A549 (cell line): ENCODE measurements around the gene PDGFC. TPM values are rescaled to one million over a fixed set of nuclear protein-coding genes. Genes with fewer than 3 reads are reported as not detected.

ENCODE experiments used
- ATAC-seq, 2 experiments: fragments of 200-7000 bp in 1 of 2; fragments of >200 bp in 1 of 2; cut with Nextera tagmentation in 1 of 2; cut with Tn5 transposase in 1 of 2; 3 replicates each; pipeline versions ENCODE4 v1.8.0 to v1.9.1; 2018 to 2020; ENCODE audit warnings: mild to moderate bottlenecking in 1 of 2, moderate library complexity in 1 of 2
- CTCF ChIA-PET: fragments of 300-600 bp; sonication (Branson Sonifier 250); formaldehyde crosslinking; extraction: SDS; loops from one replicate; lab custom pipeline; 2021; ENCODE audit warnings: antibody characterized with exemption, inconsistent platforms; lab: Yijun Ruan, JAX
- POLR2A ChIA-PET: fragments of 350-600 bp; formaldehyde crosslinking; extraction: SDS; loops from one replicate; lab custom pipeline; 2021; ENCODE audit warnings: antibody characterized with exemption, inconsistent platforms; lab: Yijun Ruan, JAX
- DNase-seq, 2 experiments: peaks; one replicate each; pipeline versions ENCODE4 v3.0.0 to v3.0.0-alpha.2; 2011 to 2016; ENCODE audit warnings: low read depth in 1 of 2, low spot score in 1 of 2
- FAIRE-seq: peaks from 2 replicates; lab custom pipeline; 2011; peaks lifted over from hg19 to GRCh38; lab: Jason Lieb, UNC
- H3K27ac ChIP-seq, 2 experiments: fragments of >200 bp; sonication (Bioruptor Twin); formaldehyde crosslinking; 3 replicates each; pipeline ENCODE4 v1.5.1; 2016 to 2017
- H3K4me1 ChIP-seq: fragments of >200 bp; sonication (Bioruptor Twin); formaldehyde crosslinking; 3 replicates; pipeline ENCODE4 v1.6.1; 2016
- H3K4me2 ChIP-seq: fragments of >200 bp; sonication (Bioruptor Twin); formaldehyde crosslinking; 3 replicates; pipeline ENCODE4 v1.6.1; 2016
- H3K4me3 ChIP-seq: fragments of >200 bp; sonication (Bioruptor Twin); formaldehyde crosslinking; 3 replicates; pipeline ENCODE4 v1.5.1; 2016
- H3K9me3 ChIP-seq: fragments of >200 bp; sonication (Bioruptor Twin); formaldehyde crosslinking; 3 replicates; pipeline ENCODE4 v1.6.1; 2016
- CBX2 ChIP-seq: fragments of 200-600 bp; sonication (generic); IDR thresholded peaks from 2 replicates; pipeline ENCODE4 v1.6.1; 2016; ENCODE audit warnings: low read depth, mild to moderate bottlenecking, borderline replicate concordance
- EHMT2 ChIP-seq: fragments of 200-600 bp; sonication (generic); IDR thresholded peaks from 2 replicates; pipeline ENCODE4 v1.6.1; 2016; ENCODE audit warnings: antibody characterized with exemption, low read depth, mild to moderate bottlenecking, moderate library complexity
- EP300 ChIP-seq, 2 experiments: fragments of >200 bp; sonication (Bioruptor Twin); formaldehyde crosslinking; IDR thresholded peaks; 2 replicates in 1 of 2; 3 replicates in 1 of 2; pipeline ENCODE4 v1.6.1; 2016 to 2017
- ESRRA ChIP-seq: fragments of 150-350 bp; IDR thresholded peaks from 2 replicates; pipeline ENCODE4 v1.6.1; 2014; ENCODE audit warnings: mild to moderate bottlenecking, low read length, borderline replicate concordance
- FOSB ChIP-seq: fragments of 250-450 bp; sonication (Bioruptor Pico); IDR thresholded peaks from 2 replicates; pipeline ENCODE4 v1.5.0; 2020; ENCODE audit warnings: mild to moderate bottlenecking, moderate library complexity
- GATA3 ChIP-seq: IDR thresholded peaks from 2 replicates; pipeline ENCODE4 v1.6.1; 2012; ENCODE audit warnings: borderline replicate concordance
- HDAC2 ChIP-seq: fragments of 200-600 bp; sonication (generic); IDR thresholded peaks from 2 replicates; pipeline ENCODE4 v1.6.1; 2016
- HEYL ChIP-seq: fragments of 250-450 bp; sonication (Bioruptor Pico); IDR thresholded peaks from 2 replicates; pipeline ENCODE4 v1.8.0; 2021; ENCODE audit warnings: mild to moderate bottlenecking, moderate library complexity
- JUN ChIP-seq, 2 experiments: fragments of >200 bp; sonication (Bioruptor Twin); formaldehyde crosslinking; IDR thresholded peaks; 2 replicates in 1 of 2; 3 replicates in 1 of 2; pipeline ENCODE4 v1.6.1; 2016 to 2017
- KDM5A ChIP-seq: fragments of 200-600 bp; sonication (generic); IDR thresholded peaks from 2 replicates; pipeline ENCODE4 v1.6.1; 2016; ENCODE audit warnings: antibody characterized with exemption, mild to moderate bottlenecking
- MAZ ChIP-seq: fragments of 150-350 bp; IDR thresholded peaks from 2 replicates; pipeline ENCODE4 v1.6.1; 2014; ENCODE audit warnings: antibody characterized with exemption, low read depth, low read length, borderline replicate concordance
- MYC ChIP-seq: IDR thresholded peaks from 2 replicates; pipeline ENCODE4 v1.6.1; 2012; ENCODE audit warnings: mild to moderate bottlenecking, inconsistent platforms, low read length, improper control_type of control experiment, borderline replicate concordance
- NPAS2 ChIP-seq: fragments of 250-450 bp; sonication (Bioruptor Pico); IDR thresholded peaks from 2 replicates; pipeline ENCODE4 v1.8.0; 2022; ENCODE audit warnings: mild to moderate bottlenecking, moderate library complexity, borderline replicate concordance
- NR3C1 ChIP-seq: fragments of >200 bp; sonication (Bioruptor Twin); formaldehyde crosslinking; IDR thresholded peaks from 3 replicates; pipeline ENCODE4 v1.6.1; 2017
- PHF8 ChIP-seq: fragments of 200-600 bp; sonication (generic); IDR thresholded peaks from 2 replicates; pipeline ENCODE4 v1.6.1; 2016; ENCODE audit warnings: low read depth, mild to moderate bottlenecking, antibody characterized with exemption, moderate library complexity, borderline replicate concordance
- POLR2A ChIP-seq: IDR thresholded peaks from 2 replicates; pipeline ENCODE4 v1.6.1; 2012; ENCODE audit warnings: mild to moderate bottlenecking, low read length
- RAD21 ChIP-seq, 2 experiments: fragments of >200 bp in 1 of 2; sonication (Bioruptor Twin) in 1 of 2; formaldehyde crosslinking in 1 of 2; IDR thresholded peaks in 1 of 2; conservative IDR thresholded peaks in 1 of 2; 2 replicates in 1 of 2; 3 replicates in 1 of 2; pipeline ENCODE4 v1.6.1; 2012 to 2018; ENCODE audit warnings: inconsistent platforms in 1 of 2
- RARB ChIP-seq: fragments of 250-450 bp; sonication (Bioruptor Pico); IDR thresholded peaks from 2 replicates; pipeline ENCODE4 v1.8.0; 2021; ENCODE audit warnings: mild to moderate bottlenecking, moderate library complexity
- SMC3 ChIP-seq: fragments of >200 bp; sonication (Bioruptor Twin); formaldehyde crosslinking; IDR thresholded peaks from 3 replicates; pipeline ENCODE4 v1.6.1; 2018; ENCODE audit warnings: inconsistent platforms
- SREBF2 ChIP-seq: fragments of 450-650 bp; IDR thresholded peaks from 2 replicates; pipeline ENCODE4 v1.6.1; 2014; ENCODE audit warnings: mild to moderate bottlenecking, moderate library complexity
- TP53 ChIP-seq: fragments of 250-450 bp; sonication (Bioruptor Pico); IDR thresholded peaks from 2 replicates; pipeline ENCODE4 v1.5.0; 2021; ENCODE audit warnings: mild to moderate bottlenecking, moderate library complexity
- ZFP36 ChIP-seq: fragments of 450-650 bp; IDR thresholded peaks from 2 replicates; pipeline ENCODE4 v1.6.1; 2014; ENCODE audit warnings: borderline replicate concordance; ENCODE audit not compliant: partially characterized antibody
- WGBS: methylation state at CpG from one replicate; pipeline ENCODE4 v1.1.6; 2017; ENCODE audit errors: missing lambda C conversion rate; 5-methylcytosine and 5-hydroxymethylcytosine counted together
- polyA plus RNA-seq, 4 experiments: library from polyadenylated mRNA; depleted of rRNA in 3 of 4; stranded (reverse); fragments of >200 nt; fragmentation: RNase III in 1 of 4; extraction: RNeasy Plus Mini Kit Qiagen cat#74134 plus additional on column Dnase treatment in 1 of 4; gene quantifications; 2 replicates in 3 of 4; 3 replicates in 1 of 4; pipeline ENCODE4 v1.2.3, GENCODE V29; 2011 to 2017
- TF ChIP-seq, protein P1 (sequence below): fragments of 250-450 bp; sonication (Bioruptor Pico); IDR thresholded peaks from 2 replicates; pipeline ENCODE4 v1.5.0; 2020; ENCODE audit warnings: low read depth, mild to moderate bottlenecking, moderate library complexity
- TF ChIP-seq, protein P2 (sequence below): IDR thresholded peaks from 2 replicates; pipeline ENCODE4 v1.6.1; 2012
- TF ChIP-seq, protein P3 (sequence below): IDR thresholded peaks from 2 replicates; pipeline ENCODE4 v1.6.1; 2012

The PDGFC gene
- polyA plus RNA-seq, 2 of the 4 experiments (the other 2 are of a cell fraction), result 3.5 to 4.1 TPM

DNA sequence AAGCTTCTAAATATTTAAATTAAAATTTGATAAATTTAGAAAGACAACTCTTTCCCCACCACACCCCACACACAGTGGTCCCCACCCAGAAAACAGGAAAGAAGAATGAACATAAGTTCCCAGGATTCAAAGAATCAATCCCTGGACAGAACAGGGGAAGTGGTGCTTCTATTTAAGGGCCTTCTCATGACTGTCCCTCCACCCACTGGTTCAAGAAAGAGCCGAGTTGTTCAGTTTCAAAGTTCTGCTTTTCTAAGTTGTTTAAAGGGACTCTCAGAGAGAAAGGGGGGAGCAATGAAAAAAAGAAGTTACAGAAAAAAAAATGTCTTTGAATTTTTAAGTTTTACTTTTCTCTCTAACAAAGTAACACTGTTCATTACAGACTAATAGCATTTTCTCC lies 195.8 kb downstream of the PDGFC start:
- Histone ChIP-seq H3K9me3 (no peaks in the 10 kb centered on the region), H3K27ac (peak overlapping the region; percentile 25 to 62; a peak in 2 of 6 replicates), H3K4me2 (no peak overlapping the region), H3K4me3 (no peak overlapping the region), H3K4me1 (peaks cover 67% of the 10 kb centered on the region)
- ChIA-PET POLR2A (no interaction called here), CTCF (no interaction called here)
- FAIRE-seq (no peak), ATAC-seq (no peak), DNase-seq (no peak)
- 26% methylated on average over 1 of the region's 1 CpG for WGBS
- TF ChIP-seq GATA3 (no peak), MAZ (no peak), KDM5A (no peak), ESRRA (no peak), CBX2 (no peak), EP300 (IDR thresholded peaks at IDR 0.05) (no peak), MYC (no peak), EHMT2 (no peak), SREBF2 (no peak), ZFP36 (no peak), SMC3 (no peak), FOSB (no peak), PHF8 (no peak), POLR2A (no peak), HDAC2 (no peak), HEYL (no peak)
- TF ChIP-seq, protein P1, sequence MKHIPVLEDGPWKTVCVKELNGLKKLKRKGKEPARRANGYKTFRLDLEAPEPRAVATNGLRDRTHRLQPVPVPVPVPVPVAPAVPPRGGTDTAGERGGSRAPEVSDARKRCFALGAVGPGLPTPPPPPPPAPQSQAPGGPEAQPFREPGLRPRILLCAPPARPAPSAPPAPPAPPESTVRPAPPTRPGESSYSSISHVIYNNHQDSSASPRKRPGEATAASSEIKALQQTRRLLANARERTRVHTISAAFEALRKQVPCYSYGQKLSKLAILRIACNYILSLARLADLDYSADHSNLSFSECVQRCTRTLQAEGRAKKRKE (CRISPR knock-in tag), result no peak
- TF ChIP-seq, protein P2, sequence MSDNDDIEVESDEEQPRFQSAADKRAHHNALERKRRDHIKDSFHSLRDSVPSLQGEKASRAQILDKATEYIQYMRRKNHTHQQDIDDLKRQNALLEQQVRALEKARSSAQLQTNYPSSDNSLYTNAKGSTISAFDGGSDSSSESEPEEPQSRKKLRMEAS, result no peak

DNA sequence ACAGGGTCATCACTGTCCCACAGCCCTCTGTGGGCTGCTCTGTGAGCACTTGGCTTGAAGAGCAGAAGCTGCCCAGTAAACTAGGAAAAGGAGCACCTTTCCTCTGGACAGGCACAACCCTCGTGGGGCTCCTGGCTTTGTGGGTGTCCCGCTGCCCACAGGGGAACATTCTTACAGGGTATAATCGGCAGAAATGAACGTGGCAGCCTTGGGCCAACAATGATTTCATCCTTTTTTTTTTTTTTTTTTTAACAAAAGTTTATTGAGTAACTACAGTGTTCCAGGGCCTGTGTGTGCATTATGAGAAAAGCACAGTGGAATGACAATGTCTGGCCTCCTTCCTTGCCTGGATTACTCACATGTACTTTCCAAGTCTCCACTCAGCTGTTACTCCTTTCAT lies 197.2 kb downstream of the PDGFC start:
- 8% methylated on average over 4 of the region's 4 CpGs for WGBS
- Histone ChIP-seq H3K4me2 (peak overlapping the region; percentile 67), H3K27ac (peak overlapping the region; percentile 63 to 84), H3K4me3 (peak overlapping the region; percentile 19; the same call in 1 of the 3 replicates), H3K9me3 (no peaks in the 10 kb centered on the region), H3K4me1 (peaks cover 66% of the 10 kb centered on the region)
- FAIRE-seq (no peak), DNase-seq (peak in 1 of 2 experiments; percentile 49), ATAC-seq (peak; percentile 69 to 79)
- TF ChIP-seq TP53 (CRISPR knock-in tag), result no peak
- TF ChIP-seq EHMT2, result no peak
- TF ChIP-seq JUN (IDR thresholded peaks at IDR 0.05), result no peak
- TF ChIP-seq FOSB, result no peak
- TF ChIP-seq RAD21 (conservative IDR thresholded peaks at IDR 0.05 in 1 of 2, IDR thresholded peaks at IDR 0.05 in 1 of 2), result no peak
- TF ChIP-seq SMC3, result no peak
- no peak for TF ChIP-seq NPAS2
- no peak for TF ChIP-seq RARB (CRISPR knock-in tag)
- TF ChIP-seq, protein P3, sequence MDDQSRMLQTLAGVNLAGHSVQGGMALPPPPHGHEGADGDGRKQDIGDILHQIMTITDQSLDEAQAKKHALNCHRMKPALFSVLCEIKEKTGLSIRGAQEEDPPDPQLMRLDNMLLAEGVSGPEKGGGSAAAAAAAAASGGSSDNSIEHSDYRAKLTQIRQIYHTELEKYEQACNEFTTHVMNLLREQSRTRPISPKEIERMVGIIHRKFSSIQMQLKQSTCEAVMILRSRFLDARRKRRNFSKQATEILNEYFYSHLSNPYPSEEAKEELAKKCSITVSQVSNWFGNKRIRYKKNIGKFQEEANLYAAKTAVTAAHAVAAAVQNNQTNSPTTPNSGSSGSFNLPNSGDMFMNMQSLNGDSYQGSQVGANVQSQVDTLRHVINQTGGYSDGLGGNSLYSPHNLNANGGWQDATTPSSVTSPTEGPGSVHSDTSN, result no peak
- no peak for TF ChIP-seq PHF8
- no peak for TF ChIP-seq NR3C1
- ChIA-PET POLR2A (no interaction called here), CTCF (interaction anchor here (0.6 kb wide), 1 partner anchor 189 kb away, joined by 3 read pairs; no protein-coding TSS in a partner anchor)
